Esophagus squamous epithelium (tissue), 5 donors: ENCODE data around the gene TNS1. TPM values are rescaled to one million over a fixed set of nuclear protein-coding genes. Genes with fewer than 3 reads are reported as not detected.
A peak's percentile ranks its signal among the peaks of the same experiment; 100 is the strongest.

ENCODE experiments used
- DNase-seq: peaks from one replicate; lab custom pipeline; 2025; lab: John Stamatoyannopoulos, UW
- H3K27ac ChIP-seq, 4 donors: fragments of 200-600 bp; sonication (generic); one replicate each; pipeline ENCODE4 v1.5.1; 2016 to 2019; ENCODE audit warnings: mild to moderate bottlenecking in 1 of 4
- H3K27me3 ChIP-seq, 4 donors: fragments of 200-600 bp; sonication (generic); 1 replicate in 3 of 4; 2 replicates in 1 of 4; pipeline versions ENCODE4 v1.5.1 to v1.6.0; 2017 to 2021; ENCODE audit warnings: antibody characterized with exemption in 1 of 4
- H3K36me3 ChIP-seq, 3 donors: fragments of 200-600 bp; sonication (generic); one replicate each; pipeline ENCODE4 v1.5.1; 2016 to 2019
- H3K4me1 ChIP-seq, 3 donors: fragments of 200-600 bp; sonication (generic); one replicate each; pipeline ENCODE4 v1.5.1; 2017 to 2019
- H3K4me3 ChIP-seq, 4 donors: fragments of 200-600 bp; sonication (generic); 1 replicate in 3 of 4; 2 replicates in 1 of 4; pipeline ENCODE4 v1.5.1; 2016 to 2019; ENCODE audit warnings: mild to moderate bottlenecking in 2 of 4, moderate library complexity in 1 of 4
- H3K9me3 ChIP-seq, 3 donors: fragments of 200-600 bp; sonication (generic); one replicate each; pipeline ENCODE4 v1.5.1; 2016 to 2019
- POLR2A ChIP-seq, 4 donors: fragments of 450-650 bp; IDR thresholded peaks; one replicate each; pipeline ENCODE4 v1.6.1; 2017; ENCODE audit warnings: antibody characterized with exemption in 4 of 4, mild to moderate bottlenecking in 4 of 4, moderate library complexity in 3 of 4
- WGBS, 2 donors: methylation state at CpG; one replicate each; pipeline ENCODE4 v1.1.5; 2018; 5-methylcytosine and 5-hydroxymethylcytosine counted together
- intact Hi-C: fragments of 100-400 bp; cut with DNase I; formaldehyde crosslinking; loops from one replicate; pipeline ENCODE4 v1.15.0; 2022
- total RNA-seq, 4 donors: library from RNA; depleted of rRNA; stranded (reverse); fragments of >200 nt; gene quantifications; one replicate each; pipeline ENCODE4 v1.1.0, GENCODE V29; 2016
- TF ChIP-seq, protein P1 (sequence below), 6 experiments: fragments of 450-650 bp in 4 of 6; fragments of 200-600 bp in 2 of 6; sonication (generic) in 2 of 6; IDR thresholded peaks; one replicate each; pipeline ENCODE4 v1.5.1; 2016 to 2019; ENCODE audit warnings: antibody characterized with exemption in 6 of 6, mild to moderate bottlenecking in 4 of 6, moderate library complexity in 4 of 6
- donor health status: DM: yes; HTN: yes; CAD: no.

The TNS1 gene
- total RNA-seq, 4 donors from 2014 or later: 34.7 to 201 (median 59.2) TPM

DNA sequence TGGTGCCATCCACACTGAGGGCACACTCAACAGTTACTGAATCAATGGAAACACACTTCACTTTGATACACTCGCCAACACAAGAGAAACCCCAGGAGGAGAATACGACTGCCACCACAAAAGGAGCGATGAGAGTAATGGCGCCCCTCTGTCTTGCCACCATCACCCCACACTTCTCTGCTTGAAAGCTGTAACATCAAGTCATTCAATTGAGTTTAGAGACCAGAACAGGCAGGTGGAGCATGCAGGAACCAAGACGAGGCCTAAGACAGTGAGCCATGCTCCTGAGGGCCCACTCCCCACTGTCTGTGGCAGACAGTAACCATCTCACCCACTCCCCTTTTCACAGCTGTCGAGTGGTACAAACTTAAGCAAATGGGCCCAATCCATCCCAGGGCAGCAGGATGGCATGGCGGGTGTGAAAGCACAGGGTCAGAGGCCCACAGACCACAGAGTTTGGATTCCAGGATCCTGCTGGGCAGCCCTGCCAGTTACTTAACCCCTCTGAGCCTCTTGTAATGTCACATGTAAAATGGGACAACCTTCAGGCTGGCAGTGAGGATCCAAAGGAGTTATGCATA lies 101.9 kb downstream of the TNS1 start:
- WGBS, 2 donors: 85 to 90% methylated on average over 7 of the region's 7 CpGs
- no peak for DNase-seq
- Histone ChIP-seq H3K4me1 (peaks cover 79 to 100% (median 82%) of the 10 kb centered on the region in 3 donors), H3K36me3 (peaks cover 8 to 53% (median 9%) of the 10 kb centered on the region in 3 donors), H3K27ac (peak overlapping the region; percentile 63 to 95 (median 92)), H3K4me3 (no peak overlapping the region), H3K27me3 (no peaks in the 10 kb centered on the region), H3K9me3 (no peaks in the 10 kb centered on the region)
- TF ChIP-seq, protein P1, sequence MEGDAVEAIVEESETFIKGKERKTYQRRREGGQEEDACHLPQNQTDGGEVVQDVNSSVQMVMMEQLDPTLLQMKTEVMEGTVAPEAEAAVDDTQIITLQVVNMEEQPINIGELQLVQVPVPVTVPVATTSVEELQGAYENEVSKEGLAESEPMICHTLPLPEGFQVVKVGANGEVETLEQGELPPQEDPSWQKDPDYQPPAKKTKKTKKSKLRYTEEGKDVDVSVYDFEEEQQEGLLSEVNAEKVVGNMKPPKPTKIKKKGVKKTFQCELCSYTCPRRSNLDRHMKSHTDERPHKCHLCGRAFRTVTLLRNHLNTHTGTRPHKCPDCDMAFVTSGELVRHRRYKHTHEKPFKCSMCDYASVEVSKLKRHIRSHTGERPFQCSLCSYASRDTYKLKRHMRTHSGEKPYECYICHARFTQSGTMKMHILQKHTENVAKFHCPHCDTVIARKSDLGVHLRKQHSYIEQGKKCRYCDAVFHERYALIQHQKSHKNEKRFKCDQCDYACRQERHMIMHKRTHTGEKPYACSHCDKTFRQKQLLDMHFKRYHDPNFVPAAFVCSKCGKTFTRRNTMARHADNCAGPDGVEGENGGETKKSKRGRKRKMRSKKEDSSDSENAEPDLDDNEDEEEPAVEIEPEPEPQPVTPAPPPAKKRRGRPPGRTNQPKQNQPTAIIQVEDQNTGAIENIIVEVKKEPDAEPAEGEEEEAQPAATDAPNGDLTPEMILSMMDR (IDR thresholded peaks at IDR 0.05): no peak
- no peak for TF ChIP-seq POLR2A (IDR thresholded peaks at IDR 0.05)
- intact Hi-C loops: no loop called here

DNA sequence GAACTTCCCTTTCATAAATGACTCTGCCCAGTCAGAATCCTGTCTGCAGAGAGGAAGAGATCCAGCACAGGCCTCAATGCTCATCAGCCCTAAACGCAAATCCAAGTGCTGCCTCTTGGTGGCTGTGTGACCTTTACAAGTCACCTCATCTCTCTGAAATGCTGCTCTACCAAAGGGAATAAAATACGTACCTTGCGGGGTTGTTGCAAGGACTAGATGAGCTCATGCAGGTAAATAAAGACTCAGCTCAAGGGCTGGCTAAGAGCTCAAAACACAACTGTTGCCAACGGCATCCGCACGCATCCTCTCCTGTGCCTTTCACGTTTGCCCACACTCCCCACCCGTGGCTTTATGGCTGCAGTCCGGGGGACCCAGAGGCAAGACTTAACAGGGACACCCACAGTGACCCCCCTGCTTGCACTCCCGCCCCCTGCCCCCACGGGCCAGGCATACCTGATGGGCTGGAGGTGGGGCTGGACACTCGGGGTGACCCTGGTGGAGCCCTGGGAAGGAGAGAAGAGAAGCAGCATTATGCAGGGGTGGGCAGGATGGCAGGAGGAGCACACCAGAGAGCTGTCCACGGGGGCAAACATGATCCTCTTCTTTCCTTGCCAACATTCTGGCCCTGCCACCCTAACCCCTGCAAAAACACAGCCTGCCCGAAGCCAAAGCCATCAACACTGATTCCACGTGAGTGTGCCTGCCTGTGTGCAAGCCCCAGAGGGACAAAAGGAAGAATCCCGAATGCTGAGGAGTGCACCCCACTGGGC lies 102.6 kb downstream of the TNS1 start:
- H3K27me3 ChIP-seq: no peaks in the 10 kb centered on the region
- peaks cover 72 to 100% (median 75%) of the 10 kb centered on the region in 3 donors for H3K4me1 ChIP-seq
- H3K4me3 ChIP-seq: no peak overlapping the region
- no peak for DNase-seq
- H3K9me3 ChIP-seq: no peaks in the 10 kb centered on the region
- 56 to 73% methylated on average over 6 to 10 of the region's 16 CpGs for WGBS, 2 donors
- H3K36me3 ChIP-seq: peaks cover 14 to 60% (median 15%) of the 10 kb centered on the region in 3 donors
- intact Hi-C loops: no loop called here
- H3K27ac ChIP-seq: peak overlapping the region; percentile 63 to 95 (median 92)
- TF ChIP-seq, protein P1 (IDR thresholded peaks at IDR 0.05): no peak
- TF ChIP-seq POLR2A (IDR thresholded peaks at IDR 0.05): no peak

DNA sequence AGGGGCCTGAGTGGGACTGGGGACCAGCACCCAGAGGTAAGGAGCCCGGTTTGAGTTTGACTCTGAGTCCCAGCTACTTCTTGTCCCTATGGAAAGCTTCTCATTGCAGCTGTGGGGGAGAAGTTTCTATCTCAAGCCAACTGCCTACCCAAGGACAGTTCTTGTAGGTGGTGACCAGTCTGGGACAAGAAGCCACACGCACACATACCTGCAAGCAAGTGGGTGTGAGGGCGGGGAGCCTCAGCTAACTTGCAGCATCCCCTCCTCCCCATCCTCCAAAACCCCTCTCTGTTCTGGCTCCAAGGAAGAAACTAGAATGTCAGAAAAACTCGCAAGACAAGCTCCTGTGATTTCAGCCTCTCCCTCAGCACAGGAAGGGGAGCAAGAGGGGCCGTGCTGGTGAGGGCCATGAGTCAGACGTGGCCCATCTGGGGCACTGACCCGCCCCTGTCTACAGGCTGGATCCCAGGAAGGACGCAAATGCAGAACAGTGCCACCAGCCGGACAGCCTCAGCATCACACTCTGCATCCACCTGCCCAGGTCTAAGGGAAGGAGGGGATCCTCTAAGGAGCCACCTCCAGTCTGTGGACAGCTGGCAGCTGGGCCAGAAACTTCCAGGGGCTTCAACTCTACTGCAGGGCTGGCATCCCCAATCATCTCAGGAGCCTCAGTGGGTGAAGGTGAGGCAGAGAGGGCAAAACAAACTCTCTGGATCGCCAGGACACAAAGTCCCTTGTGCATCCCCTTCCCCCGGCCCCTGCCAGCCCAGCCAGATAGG lies 103.4 kb downstream of the TNS1 start:
- intact Hi-C loops: loop anchor here (5.0 kb wide), 1 partner anchor 88 kb away; no protein-coding TSS in a partner anchor
- TF ChIP-seq, protein P1 (IDR thresholded peaks at IDR 0.05): peak in 5 of 6 experiments; percentile 61 to 87 (median 77)
- TF ChIP-seq POLR2A (IDR thresholded peaks at IDR 0.05): no peak
- Histone ChIP-seq H3K27me3 (no peaks in the 10 kb centered on the region), H3K9me3 (no peaks in the 10 kb centered on the region), H3K27ac (peak overlapping the region; percentile 63 to 95 (median 92)), H3K4me3 (no peak overlapping the region), H3K36me3 (peaks cover 15 to 68% (median 21%) of the 10 kb centered on the region in 3 donors), H3K4me1 (peaks cover 64 to 100% (median 67%) of the 10 kb centered on the region in 3 donors)
- 29 to 33% methylated on average over 2 to 5 of the region's 11 CpGs for WGBS, 2 donors
- no peak for DNase-seq

DNA sequence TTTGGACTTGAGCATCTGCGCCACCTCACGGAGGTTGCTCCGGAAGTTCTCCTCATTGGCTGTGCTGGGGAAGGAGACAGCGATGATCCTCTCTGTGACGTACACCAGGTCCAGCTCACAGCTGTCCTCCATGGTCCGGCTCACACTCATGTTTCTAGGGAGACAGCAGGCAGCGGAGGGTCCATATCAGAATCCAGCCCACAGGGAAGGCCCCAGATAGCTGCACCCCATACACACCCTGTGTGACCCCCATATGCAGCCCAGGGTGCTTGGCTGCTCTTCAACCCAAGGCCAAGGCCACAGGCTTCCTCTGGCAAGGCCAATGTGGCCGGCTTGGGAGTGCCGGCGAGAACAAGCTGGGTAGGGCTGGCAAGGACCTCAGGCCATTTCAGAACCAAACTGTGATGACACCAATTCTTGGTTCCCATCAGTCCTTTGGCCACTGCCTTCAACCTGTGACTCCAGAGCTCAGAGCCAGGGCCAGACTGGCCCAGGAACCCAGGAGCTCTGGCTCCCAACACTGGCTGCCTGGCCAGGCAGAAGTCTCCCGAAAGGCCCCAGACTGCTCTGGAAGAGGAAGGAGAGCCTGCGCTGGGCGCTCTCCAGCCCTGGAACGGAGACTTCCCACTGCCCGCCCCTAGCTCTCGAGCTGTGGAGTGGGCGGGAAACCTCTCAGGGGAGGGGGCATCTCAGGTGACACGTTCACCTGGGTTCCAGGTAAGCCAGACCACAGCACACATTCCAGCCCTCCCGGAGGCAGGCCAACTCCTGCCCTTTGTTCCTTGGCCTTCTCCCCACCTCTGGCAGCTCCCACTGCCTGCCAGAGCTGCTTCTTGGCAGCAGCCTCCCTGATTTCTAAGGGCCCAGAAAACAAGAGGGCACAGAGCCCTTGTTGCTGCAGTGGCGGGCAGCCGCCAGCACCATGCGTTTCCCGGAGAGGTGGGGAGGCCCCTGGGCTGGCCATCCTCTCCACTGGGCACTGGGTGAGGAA lies 104.7 kb downstream of the TNS1 start:
- WGBS, 2 donors: 31 to 52% methylated on average over 3 to 10 of the region's 23 CpGs
- intact Hi-C loops: loop anchor here (5.0 kb wide), 1 partner anchor 89 kb away; no protein-coding TSS in a partner anchor
- Histone ChIP-seq H3K27ac (peak overlapping the region; percentile 63 to 95 (median 92)), H3K4me1 (peaks cover 51 to 99% (median 54%) of the 10 kb centered on the region in 3 donors), H3K9me3 (no peaks in the 10 kb centered on the region), H3K4me3 (no peak overlapping the region), H3K27me3 (no peaks in the 10 kb centered on the region), H3K36me3 (peaks cover 23 to 81% (median 28%) of the 10 kb centered on the region in 3 donors)
- no peak for TF ChIP-seq POLR2A (IDR thresholded peaks at IDR 0.05)
- TF ChIP-seq, protein P1 (IDR thresholded peaks at IDR 0.05): no peak
- DNase-seq: no peak
